Measurements from ENCODE around the gene C11orf24. TPM values are rescaled to one million over a fixed set of nuclear protein-coding genes. Genes with fewer than 3 reads are reported as not detected.
A peak's percentile ranks its signal among the peaks of the same experiment; 100 is the strongest.

Gene C11orf24
- 26.7 TPM for total RNA-seq
- long read RNA-seq, transcript C11orf24-201 (4 exons, 2,063 nt) = major isoform, 22 of 32 reads
- long read RNA-seq, partial matches to known transcripts = 7 of 32 reads
- long read RNA-seq, other reads (novel, unspliced or antisense) = 3 of 32 reads

GRCh38 chr11:68271781-68272608 lies at the start of gene C11orf24:
Gene C11orf24, minus strand, starts transcription at chr11:68271973. Its CDS starts 8,206 bp downstream, at chr11:68263767.
- Histone ChIP-seq H3K27ac (peak within 1 kb of the TSS; percentile 93), H3K36me3 (peaks cover 10% of the 10 kb centered on the region), H3K4me1 (peaks cover 25% of the 10 kb centered on the region), H3K9me3 (no peaks in the 10 kb centered on the region), H3K27me3 (no peaks in the 10 kb centered on the region), H3K4me3 (peak within 1 kb of the TSS; percentile 83)
- peak; percentile 97 for DNase-seq
- intact Hi-C loops (cut with DNase I) = no loop called here
- TF ChIP-seq CTCF (IDR thresholded peaks at IDR 0.05) = no peak
- ATAC-seq = peak; percentile 98

GRCh38 chr11:68317147-68317785 lies 45.5 kb upstream of the C11orf24 start:
- H3K9me3 ChIP-seq = no peaks in the 10 kb centered on the region
- no peak for ATAC-seq
- H3K36me3 ChIP-seq = no peaks in the 10 kb centered on the region
- TF ChIP-seq CTCF (IDR thresholded peaks at IDR 0.05) = no peak
- H3K4me1 ChIP-seq = peaks cover 51% of the 10 kb centered on the region
- no peak overlapping the region for H3K4me3 ChIP-seq
- no peak overlapping the region for H3K27ac ChIP-seq
- no peak for DNase-seq
- intact Hi-C loops (cut with DNase I) = loop anchor here (10.0 kb wide), 1 partner anchor 68 kb away; no protein-coding TSS in a partner anchor
- H3K27me3 ChIP-seq = no peaks in the 10 kb centered on the region

- DNase-seq (no peak), ATAC-seq (peak; percentile 4)
These were observed 43.6 kb upstream of the C11orf24 start for GRCh38 chr11:68315171-68315920.

GRCh38 chr11:68314203-68315170 lies 42.7 kb upstream of the C11orf24 start:
- no peaks in the 10 kb centered on the region for H3K27me3 ChIP-seq
- ATAC-seq (peak; percentile 6), DNase-seq (no peak)
- H3K36me3 ChIP-seq = no peaks in the 10 kb centered on the region
- H3K4me1 ChIP-seq = peaks cover 42% of the 10 kb centered on the region
- TF ChIP-seq CTCF (IDR thresholded peaks at IDR 0.05) = no peak
- peak overlapping the region; percentile 78 for H3K27ac ChIP-seq
- intact Hi-C loops (cut with DNase I) = loop anchor here (10.0 kb wide), 1 partner anchor 70 kb away; no protein-coding TSS in a partner anchor
- no peaks in the 10 kb centered on the region for H3K9me3 ChIP-seq
- peak overlapping the region; percentile 68 for H3K4me3 ChIP-seq

More at GRCh38 chr11:68315171-68315920, 43.6 kb upstream of the C11orf24 start:
- no peaks in the 10 kb centered on the region for H3K9me3 ChIP-seq
- H3K27ac ChIP-seq = peak overlapping the region; percentile 65
- intact Hi-C loops (cut with DNase I) = loop anchor here (10.0 kb wide), 1 partner anchor 69 kb away; no protein-coding TSS in a partner anchor
- peak overlapping the region; percentile 68 for H3K4me3 ChIP-seq
- no peak for TF ChIP-seq CTCF (IDR thresholded peaks at IDR 0.05)
- no peaks in the 10 kb centered on the region for H3K27me3 ChIP-seq
- H3K4me1 ChIP-seq = peaks cover 42% of the 10 kb centered on the region
- H3K36me3 ChIP-seq = no peaks in the 10 kb centered on the region
